Measurements from ENCODE around the gene CDK6. TPM values are rescaled to one million over a fixed set of nuclear protein-coding genes. Genes with fewer than 3 reads are reported as not detected.

The CDK6 gene
- total and polyA plus RNA-seq, 9 of the 15 experiments (the other 6 are each of a cell fraction or from before 2014, with no cell fraction given) = 7.6 to 109 (median 44.4) TPM

DNA sequence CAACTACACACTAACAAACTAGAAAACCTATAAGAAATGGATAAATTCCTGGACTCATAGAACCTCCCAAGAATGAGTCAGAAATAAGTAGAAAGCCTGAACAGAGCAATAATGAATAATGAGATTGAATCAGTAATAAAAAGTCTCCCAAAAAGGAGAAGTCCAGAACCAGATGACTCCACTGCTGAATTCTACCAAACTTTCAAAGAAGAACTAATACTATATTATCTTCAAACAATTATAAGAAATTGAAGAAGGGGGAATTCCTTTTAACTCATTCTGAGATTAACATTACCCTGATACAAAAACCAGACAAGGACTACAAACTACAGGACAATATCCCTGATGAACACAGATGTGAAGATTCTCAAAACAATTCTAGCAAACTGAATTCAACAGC, 47.8 kb upstream of the CDK6 start:
- in situ Hi-C loops (cut with MboI) = no loop called here

More for the DNA sequence above, 47.8 kb upstream of the CDK6 start:
- Histone ChIP-seq H3K36me3 (ENCODE audit: control insufficient read depth, insufficient read depth, low read length) (no peaks in the 10 kb centered on the region), H3K9ac (ENCODE audit: insufficient read depth in 1 of 2, low read depth in 2 of 2, low read length in 2 of 2) (no peak overlapping the region), H3K9me3 (replicated peaks; ENCODE audit: control insufficient read depth, insufficient read depth, low read depth, low read length) (peaks cover 3% of the 10 kb centered on the region; the same call in 1 of the 2 replicates), H4K20me1 (replicated peaks; ENCODE audit: control insufficient read depth, insufficient read depth, low read length) (no peaks in the 10 kb centered on the region), H2AFZ (ENCODE audit: low read depth, low read length) (no peak overlapping the region), H3K9me1 (ENCODE audit: control insufficient read depth, insufficient read depth, low read length) (no peaks in the 10 kb centered on the region), H3K4me3 (no peak overlapping the region), H3K79me2 (ENCODE audit: control insufficient read depth, insufficient read depth, low read length) (no peaks in the 10 kb centered on the region), H3K27me3 (ENCODE audit: control insufficient read depth in 2 of 2, insufficient read depth in 2 of 2, low read length in 2 of 2) (no peaks in the 10 kb centered on the region), H3K27ac (ENCODE audit: extremely low read depth, low read depth, low read length) (no peak overlapping the region), H3K4me2 (ENCODE audit: insufficient read depth, low read length) (no peak overlapping the region), H3K4me1 (replicated peaks in 1 of 2; ENCODE audit: control insufficient read depth in 2 of 2, insufficient read depth in 2 of 2, low read length in 2 of 2) (no peaks in the 10 kb centered on the region)
- ChIA-PET POLR2A (no interaction called here), CTCF (ENCODE audit: low intra/inter-chr PET ratio) (no interaction called here)
- TF ChIP-seq ZNF830 (CRISPR knock-in tag; IDR thresholded peaks at IDR 0.05) (no peak), ZSCAN29 (IDR thresholded peaks at IDR 0.05) (no peak), DPF2 (IDR thresholded peaks at IDR 0.05) (no peak), ZNF197 (CRISPR knock-in tag; IDR thresholded peaks at IDR 0.05; ENCODE audit: low read depth) (no peak)
- TF ChIP-seq, protein P1, sequence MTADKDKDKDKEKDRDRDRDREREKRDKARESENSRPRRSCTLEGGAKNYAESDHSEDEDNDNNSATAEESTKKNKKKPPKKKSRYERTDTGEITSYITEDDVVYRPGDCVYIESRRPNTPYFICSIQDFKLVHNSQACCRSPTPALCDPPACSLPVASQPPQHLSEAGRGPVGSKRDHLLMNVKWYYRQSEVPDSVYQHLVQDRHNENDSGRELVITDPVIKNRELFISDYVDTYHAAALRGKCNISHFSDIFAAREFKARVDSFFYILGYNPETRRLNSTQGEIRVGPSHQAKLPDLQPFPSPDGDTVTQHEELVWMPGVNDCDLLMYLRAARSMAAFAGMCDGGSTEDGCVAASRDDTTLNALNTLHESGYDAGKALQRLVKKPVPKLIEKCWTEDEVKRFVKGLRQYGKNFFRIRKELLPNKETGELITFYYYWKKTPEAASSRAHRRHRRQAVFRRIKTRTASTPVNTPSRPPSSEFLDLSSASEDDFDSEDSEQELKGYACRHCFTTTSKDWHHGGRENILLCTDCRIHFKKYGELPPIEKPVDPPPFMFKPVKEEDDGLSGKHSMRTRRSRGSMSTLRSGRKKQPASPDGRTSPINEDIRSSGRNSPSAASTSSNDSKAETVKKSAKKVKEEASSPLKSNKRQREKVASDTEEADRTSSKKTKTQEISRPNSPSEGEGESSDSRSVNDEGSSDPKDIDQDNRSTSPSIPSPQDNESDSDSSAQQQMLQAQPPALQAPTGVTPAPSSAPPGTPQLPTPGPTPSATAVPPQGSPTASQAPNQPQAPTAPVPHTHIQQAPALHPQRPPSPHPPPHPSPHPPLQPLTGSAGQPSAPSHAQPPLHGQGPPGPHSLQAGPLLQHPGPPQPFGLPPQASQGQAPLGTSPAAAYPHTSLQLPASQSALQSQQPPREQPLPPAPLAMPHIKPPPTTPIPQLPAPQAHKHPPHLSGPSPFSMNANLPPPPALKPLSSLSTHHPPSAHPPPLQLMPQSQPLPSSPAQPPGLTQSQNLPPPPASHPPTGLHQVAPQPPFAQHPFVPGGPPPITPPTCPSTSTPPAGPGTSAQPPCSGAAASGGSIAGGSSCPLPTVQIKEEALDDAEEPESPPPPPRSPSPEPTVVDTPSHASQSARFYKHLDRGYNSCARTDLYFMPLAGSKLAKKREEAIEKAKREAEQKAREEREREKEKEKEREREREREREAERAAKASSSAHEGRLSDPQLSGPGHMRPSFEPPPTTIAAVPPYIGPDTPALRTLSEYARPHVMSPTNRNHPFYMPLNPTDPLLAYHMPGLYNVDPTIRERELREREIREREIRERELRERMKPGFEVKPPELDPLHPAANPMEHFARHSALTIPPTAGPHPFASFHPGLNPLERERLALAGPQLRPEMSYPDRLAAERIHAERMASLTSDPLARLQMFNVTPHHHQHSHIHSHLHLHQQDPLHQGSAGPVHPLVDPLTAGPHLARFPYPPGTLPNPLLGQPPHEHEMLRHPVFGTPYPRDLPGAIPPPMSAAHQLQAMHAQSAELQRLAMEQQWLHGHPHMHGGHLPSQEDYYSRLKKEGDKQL (CRISPR knock-in tag; IDR thresholded peaks at IDR 0.05; ENCODE audit: borderline replicate concordance) = no peak
- no TSS peak for BruUV-seq (replicated peaks)
- ATAC-seq (no peak), FAIRE-seq (no peak), DNase-seq (ENCODE audit: extremely low read depth in 1 of 4, low spot score in 3 of 4) (no peak)
- intact Hi-C loops (cut with micrococcal nuclease) = no loop called here

Measured in K562 (cell line).